ENCODE results near the gene JSRP1.

JSRP1 gene

DNA sequence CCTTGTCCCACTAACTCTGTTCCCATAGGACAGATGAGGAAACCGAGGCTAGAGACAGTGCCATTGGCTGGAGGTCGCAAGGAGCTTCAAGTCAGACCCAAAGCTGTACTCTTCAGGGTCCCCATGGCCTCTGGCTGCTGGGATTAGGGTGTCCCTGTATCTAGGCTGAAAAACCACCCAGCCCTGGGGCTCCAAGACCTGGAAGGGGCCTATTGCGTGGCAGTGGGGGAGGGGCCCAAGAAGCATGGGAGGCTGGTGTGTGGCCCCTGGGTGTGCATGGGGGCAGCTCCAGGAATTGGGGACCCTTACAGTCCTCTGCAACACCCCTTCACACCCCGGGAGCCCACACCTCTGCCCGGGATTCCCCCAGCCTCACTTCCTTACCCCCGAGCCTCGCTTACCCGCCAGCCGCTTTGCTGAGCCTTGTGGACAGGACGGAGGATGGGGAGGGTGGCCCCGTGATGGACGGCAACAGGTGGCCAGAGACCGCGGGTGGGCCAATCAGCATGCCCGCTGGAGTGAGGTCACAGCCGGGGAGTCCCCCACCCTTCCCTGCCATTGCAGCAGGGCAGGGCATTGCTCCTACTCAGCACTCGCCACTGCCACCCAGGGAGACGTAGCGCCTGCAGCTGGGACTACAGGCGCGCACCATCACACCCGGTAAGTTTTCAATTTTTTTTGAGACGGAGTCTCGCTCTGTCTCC, at the start of gene JSRP1:
Gene JSRP1, minus strand, starts transcription at position 436 of the 704 bp plus-strand sequence. CDS start 1,103 bp downstream, outside the sequence.
- DNase-seq: peak in 1 of 2 donors; percentile 49

- DNase-seq: no peak
Observed at GRCh38 chr19:2305452-2306280, 49.4 kb upstream of the JSRP1 start.

DNA sequence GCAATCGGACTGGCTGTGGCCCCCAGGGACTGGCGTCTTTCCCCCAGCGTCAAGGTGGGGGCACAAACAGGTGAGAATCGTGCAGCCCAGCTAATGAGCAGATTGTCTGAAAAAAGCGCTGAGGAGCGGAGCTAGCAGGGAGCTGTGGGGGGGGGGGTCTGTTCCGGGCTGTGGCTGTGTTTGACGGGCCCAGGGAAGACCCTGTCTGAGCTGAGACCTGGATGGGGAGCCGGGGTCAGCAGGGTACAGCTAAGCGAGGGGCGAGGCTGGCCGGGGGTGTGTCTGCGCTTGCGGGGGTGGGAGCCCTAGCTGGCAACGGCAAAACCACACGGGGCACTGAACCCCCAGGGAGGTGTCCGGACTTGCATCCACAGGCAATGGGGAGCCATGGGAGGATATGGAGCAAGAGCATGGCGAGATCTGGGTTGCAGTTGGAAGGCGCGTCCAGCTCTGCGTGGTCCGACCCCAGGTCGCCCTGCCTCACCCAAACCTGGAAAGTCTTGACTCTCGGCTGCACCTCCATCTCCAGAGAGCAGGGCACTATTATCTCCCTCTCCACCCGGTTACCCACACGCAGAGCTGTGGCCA, 47.1 kb upstream of the JSRP1 start:
- no peak for DNase-seq

GRCh38 chr19:2302319-2303210, 46.3 kb upstream of the JSRP1 start:
- peak in 1 of 2 donors; percentile 68 for DNase-seq

DNA sequence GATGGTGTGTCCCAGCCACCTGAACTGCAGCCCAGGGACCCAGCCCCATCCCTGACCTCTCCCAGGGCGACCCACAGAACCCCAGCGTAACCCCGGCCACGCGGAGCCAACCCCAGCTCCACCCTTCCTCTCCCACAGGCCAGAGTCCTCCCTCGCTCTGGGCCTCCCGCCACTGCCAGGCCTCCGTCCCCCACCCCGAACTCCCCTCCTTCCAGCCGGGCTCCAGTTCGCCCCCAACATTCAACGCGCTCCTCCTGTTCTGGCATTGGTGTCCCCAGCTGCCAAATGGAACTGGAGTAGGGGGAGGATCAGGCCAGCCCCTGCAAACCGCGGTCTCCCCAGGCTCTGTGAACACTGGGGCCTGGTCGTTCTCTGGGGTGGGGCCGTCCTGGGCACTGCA, 44.3 kb upstream of the JSRP1 start:
- DNase-seq: no peak

DNA sequence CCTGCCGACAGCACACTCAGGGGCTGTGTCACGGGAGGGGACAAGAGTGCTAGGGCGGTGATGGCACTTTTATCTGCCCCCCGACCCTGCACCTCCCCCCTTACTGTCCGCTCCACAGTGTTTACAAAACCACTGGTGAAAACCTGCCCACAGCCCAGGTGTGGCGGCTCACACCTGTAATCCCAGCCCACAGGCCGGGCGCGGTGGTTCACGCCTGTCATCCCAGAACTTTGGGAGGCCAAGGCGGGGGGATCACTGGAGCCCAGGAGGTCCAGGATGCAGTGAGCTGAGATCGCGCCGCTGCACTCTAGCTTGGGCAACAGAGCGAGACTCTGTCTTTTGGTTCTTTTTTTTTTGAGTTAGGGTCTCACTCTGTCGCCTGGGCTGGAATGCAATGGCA, 39.9 kb upstream of the JSRP1 start:
- DNase-seq: no peak

GRCh38 chr19:2294687-2295335, 38.6 kb upstream of the JSRP1 start:
- no peak for DNase-seq

DNA sequence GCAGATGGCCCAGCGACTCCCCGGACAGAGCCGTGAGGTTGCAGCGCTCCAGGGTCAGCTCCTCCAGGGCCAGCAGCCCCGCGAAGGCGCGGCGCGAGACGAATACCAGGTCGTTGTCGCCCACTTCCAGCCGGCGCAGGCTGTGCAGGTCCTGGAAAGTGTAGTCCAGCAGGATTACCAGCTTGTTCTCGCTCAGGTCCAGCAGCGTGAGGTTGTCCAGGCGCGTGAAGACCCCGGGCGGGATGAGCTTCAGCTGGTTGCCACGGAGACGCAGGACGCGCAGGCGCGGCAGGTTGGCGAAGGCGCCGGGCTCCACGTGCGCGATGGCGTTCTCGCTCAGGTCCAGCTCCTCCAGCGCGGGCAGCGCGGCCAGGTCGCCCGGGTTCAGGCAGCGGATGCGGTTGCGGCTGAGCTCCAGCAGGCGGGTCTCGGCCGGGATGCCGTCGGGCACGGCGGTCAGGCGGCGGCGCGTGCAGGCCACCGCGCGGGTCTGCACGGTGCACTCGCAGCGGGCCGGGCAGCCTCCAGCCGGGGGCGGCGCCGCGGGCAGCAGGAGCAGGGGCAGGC, 35.1 kb upstream of the JSRP1 start:
- no peak for DNase-seq

GRCh38 chr19:2290441-2291184, 34.4 kb upstream of the JSRP1 start:
- DNase-seq: no peak

- DNase-seq: peak; percentile 57 to 75
Observed at GRCh38 chr19:2289714-2290435, 33.7 kb upstream of the JSRP1 start.

GRCh38 chr19:2288818-2289713, 32.8 kb upstream of the JSRP1 start:
- peak in 1 of 2 donors; percentile 27 for DNase-seq

- DNase-seq: no peak
Observed at GRCh38 chr19:2288338-2288817, 32.2 kb upstream of the JSRP1 start.

- DNase-seq: no peak
Observed at GRCh38 chr19:2287585-2288337, 31.5 kb upstream of the JSRP1 start.

DNA sequence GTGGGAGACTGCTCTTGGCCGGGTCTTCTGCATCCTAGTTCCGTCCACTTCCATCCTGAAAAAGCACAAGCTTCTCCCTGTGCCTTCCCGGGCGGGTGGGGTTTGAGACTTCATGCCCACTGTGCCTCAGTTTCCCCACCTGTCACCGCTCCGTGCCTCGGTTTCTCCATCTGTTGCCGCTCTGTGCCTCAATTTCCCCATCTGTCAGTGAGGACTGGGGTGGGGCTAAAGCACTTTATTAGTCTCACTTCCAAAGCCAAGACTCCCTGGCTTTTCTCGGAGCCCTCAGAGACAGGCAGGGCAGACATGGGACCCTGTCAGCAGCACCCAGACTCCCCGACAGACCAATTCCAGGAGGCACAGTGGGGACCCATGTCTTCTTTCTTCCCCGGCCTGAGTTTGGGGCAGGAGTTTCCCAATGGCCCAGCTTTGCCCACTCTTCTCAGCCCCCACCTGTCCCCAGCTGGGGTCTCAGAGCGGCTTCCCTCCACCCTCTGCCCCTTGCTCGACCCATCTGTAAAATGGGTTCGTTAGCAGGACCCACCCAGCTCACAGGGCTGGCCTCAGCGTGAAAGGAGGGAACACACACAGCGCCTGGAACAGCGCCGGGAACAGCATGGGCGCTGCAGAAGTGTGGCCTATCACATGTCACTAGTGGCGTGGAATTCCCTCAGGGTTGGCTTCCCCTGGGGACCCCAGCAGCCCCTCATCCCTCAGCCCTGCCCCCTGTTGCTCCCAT, 30.4 kb upstream of the JSRP1 start:
- no peak for DNase-seq

DNA sequence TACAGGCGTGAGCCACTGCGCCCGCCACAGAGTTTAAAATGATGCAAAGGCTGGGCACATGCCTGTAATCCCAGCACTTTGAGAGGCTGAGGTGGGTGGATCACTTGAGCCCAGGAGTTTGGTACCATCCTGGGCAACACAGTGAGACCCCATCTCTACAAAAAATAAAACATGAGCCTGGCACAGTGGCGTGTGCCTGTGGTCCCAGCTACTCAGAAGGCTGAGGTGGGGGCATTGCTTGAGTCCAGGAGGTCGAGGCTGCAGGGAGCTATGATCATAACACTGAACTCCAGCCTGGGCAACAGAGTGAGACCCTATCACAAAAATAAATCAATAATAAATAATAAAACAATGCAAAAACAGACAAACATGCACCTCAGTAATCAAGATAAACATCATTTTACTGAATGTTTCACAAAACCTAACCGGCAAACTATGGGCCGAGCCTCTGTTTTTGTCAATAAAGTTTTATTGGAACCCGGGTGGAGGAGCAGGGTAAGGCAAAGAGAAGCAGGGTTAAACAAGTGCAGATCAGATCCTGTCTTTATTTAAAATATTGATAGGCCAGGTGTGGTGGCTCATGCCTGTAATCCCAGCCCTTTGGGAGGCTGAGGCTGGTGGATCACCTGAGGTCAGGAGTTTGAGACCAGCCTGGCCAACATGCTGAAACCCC, 27.8 kb upstream of the JSRP1 start:
- DNase-seq: no peak

GRCh38 chr19:2282862-2283237, 26.6 kb upstream of the JSRP1 start:
- no peak for DNase-seq
